ENCODE results near the gene GTF2H1. TPM values are rescaled to one million over a fixed set of nuclear protein-coding genes. Genes with fewer than 3 reads are reported as not detected.

The GTF2H1 gene
- total and polyA plus RNA-seq, 9 of the 15 experiments (the other 6 are each of a cell fraction or from before 2014, with no cell fraction given): 56.9 to 126 (median 92.1) TPM

DNA sequence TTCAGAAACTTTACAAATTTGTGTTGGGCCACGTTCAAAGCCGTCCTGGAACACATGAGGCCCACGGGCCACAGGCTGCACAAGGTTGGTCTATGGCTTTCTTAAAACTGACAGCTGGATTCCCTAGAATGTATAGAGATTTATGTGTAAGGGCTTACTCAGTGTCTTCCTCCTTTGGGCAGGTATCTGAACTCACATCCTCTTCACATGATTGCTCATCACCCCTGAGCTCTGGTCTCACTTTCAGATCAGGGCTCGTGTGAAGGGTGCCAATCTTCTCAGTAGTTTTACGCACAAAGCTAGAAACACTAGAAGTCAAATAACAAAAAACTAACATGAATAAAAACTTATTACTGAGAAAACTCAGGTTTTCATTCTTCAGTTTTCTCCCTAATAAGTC lies 27.5 kb upstream of the GTF2H1 start (continued):
- TF ChIP-seq, protein P1, sequence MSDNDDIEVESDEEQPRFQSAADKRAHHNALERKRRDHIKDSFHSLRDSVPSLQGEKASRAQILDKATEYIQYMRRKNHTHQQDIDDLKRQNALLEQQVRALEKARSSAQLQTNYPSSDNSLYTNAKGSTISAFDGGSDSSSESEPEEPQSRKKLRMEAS (CRISPR knock-in tag; IDR thresholded peaks at IDR 0.05): no peak
- no peak for TF ChIP-seq ZFP30 (CRISPR knock-in tag; IDR thresholded peaks at IDR 0.05; ENCODE audit: borderline replicate concordance)
- TF ChIP-seq ZNF76 (CRISPR knock-in tag; IDR thresholded peaks at IDR 0.05; ENCODE audit: borderline replicate concordance): no peak

DNA sequence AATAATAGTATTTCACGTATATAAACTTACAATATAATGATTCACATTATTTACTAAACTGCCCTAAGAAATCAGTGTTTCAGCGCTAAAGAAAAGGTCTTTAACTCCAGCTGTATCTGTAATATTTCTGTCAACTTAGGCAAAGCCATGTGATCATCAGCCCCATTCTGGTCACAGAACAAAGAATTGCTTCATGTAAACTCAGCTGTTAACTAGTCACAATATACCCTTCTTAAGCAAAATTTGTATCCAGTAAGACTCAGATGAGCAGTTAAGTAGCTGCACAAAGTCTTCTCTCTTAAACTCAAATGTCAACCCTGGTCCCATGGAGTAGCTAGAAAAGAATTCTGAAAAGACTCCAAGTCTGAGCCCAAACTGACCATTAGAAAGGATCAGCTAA lies 27.1 kb upstream of the GTF2H1 start:
- Histone ChIP-seq H3K9ac (ENCODE audit: insufficient read depth in 1 of 2, low read depth in 2 of 2, low read length in 2 of 2) (no peak overlapping the region), H3K9me3 (replicated peaks; ENCODE audit: control insufficient read depth, insufficient read depth, low read depth, low read length) (no peaks in the 10 kb centered on the region), H2AFZ (ENCODE audit: low read depth, low read length) (no peak overlapping the region), H3K36me3 (ENCODE audit: control insufficient read depth, insufficient read depth, low read length) (peaks cover 87% of the 10 kb centered on the region), H3K4me3 (no peak overlapping the region), H3K27ac (ENCODE audit: extremely low read depth, low read depth, low read length) (no peak overlapping the region), H4K20me1 (replicated peaks; ENCODE audit: control insufficient read depth, insufficient read depth, low read length) (no peaks in the 10 kb centered on the region), H3K79me2 (ENCODE audit: control insufficient read depth, insufficient read depth, low read length) (no peaks in the 10 kb centered on the region), H3K4me1 (replicated peaks in 1 of 2; ENCODE audit: control insufficient read depth in 2 of 2, insufficient read depth in 2 of 2, low read length in 2 of 2) (no peaks in the 10 kb centered on the region), H3K9me1 (ENCODE audit: control insufficient read depth, insufficient read depth, low read length) (no peaks in the 10 kb centered on the region), H3K4me2 (ENCODE audit: insufficient read depth, low read length) (no peak overlapping the region), H3K27me3 (ENCODE audit: control insufficient read depth in 2 of 2, insufficient read depth in 2 of 2, low read length in 2 of 2) (no peaks in the 10 kb centered on the region)
- no peak for TF ChIP-seq NCOA6 (IDR thresholded peaks at IDR 0.05)
- TF ChIP-seq EHMT2 (IDR thresholded peaks at IDR 0.05): no peak
- TF ChIP-seq PHF20 (IDR thresholded peaks at IDR 0.05; ENCODE audit: partially characterized antibody): no peak
- TF ChIP-seq POLR2B (IDR thresholded peaks at IDR 0.05; ENCODE audit: low read depth, partially characterized antibody): no peak
- no peak for TF ChIP-seq SAFB2 (IDR thresholded peaks at IDR 0.05; ENCODE audit: borderline replicate concordance, low read depth, low read length, severe bottlenecking)
- no peak for TF ChIP-seq ETV1 (tag; conservative IDR thresholded peaks at IDR 0.05; ENCODE audit: low read depth)
- TF ChIP-seq, protein P2, sequence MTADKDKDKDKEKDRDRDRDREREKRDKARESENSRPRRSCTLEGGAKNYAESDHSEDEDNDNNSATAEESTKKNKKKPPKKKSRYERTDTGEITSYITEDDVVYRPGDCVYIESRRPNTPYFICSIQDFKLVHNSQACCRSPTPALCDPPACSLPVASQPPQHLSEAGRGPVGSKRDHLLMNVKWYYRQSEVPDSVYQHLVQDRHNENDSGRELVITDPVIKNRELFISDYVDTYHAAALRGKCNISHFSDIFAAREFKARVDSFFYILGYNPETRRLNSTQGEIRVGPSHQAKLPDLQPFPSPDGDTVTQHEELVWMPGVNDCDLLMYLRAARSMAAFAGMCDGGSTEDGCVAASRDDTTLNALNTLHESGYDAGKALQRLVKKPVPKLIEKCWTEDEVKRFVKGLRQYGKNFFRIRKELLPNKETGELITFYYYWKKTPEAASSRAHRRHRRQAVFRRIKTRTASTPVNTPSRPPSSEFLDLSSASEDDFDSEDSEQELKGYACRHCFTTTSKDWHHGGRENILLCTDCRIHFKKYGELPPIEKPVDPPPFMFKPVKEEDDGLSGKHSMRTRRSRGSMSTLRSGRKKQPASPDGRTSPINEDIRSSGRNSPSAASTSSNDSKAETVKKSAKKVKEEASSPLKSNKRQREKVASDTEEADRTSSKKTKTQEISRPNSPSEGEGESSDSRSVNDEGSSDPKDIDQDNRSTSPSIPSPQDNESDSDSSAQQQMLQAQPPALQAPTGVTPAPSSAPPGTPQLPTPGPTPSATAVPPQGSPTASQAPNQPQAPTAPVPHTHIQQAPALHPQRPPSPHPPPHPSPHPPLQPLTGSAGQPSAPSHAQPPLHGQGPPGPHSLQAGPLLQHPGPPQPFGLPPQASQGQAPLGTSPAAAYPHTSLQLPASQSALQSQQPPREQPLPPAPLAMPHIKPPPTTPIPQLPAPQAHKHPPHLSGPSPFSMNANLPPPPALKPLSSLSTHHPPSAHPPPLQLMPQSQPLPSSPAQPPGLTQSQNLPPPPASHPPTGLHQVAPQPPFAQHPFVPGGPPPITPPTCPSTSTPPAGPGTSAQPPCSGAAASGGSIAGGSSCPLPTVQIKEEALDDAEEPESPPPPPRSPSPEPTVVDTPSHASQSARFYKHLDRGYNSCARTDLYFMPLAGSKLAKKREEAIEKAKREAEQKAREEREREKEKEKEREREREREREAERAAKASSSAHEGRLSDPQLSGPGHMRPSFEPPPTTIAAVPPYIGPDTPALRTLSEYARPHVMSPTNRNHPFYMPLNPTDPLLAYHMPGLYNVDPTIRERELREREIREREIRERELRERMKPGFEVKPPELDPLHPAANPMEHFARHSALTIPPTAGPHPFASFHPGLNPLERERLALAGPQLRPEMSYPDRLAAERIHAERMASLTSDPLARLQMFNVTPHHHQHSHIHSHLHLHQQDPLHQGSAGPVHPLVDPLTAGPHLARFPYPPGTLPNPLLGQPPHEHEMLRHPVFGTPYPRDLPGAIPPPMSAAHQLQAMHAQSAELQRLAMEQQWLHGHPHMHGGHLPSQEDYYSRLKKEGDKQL (CRISPR knock-in tag; IDR thresholded peaks at IDR 0.05; ENCODE audit: borderline replicate concordance): no peak
- TF ChIP-seq THRAP3 (IDR thresholded peaks at IDR 0.05; ENCODE audit: borderline replicate concordance): no peak
- no peak for TF ChIP-seq IFI16 (CRISPR knock-in tag; IDR thresholded peaks at IDR 0.05)
- DNase-seq (ENCODE audit: extremely low read depth in 1 of 4, low spot score in 3 of 4): no peak
- BruUV-seq (replicated peaks): no TSS peak
- WGBS (ENCODE audit: insufficient coverage, low coverage, missing lambda C conversion rate): 98% methylated on average over 2 of the region's 2 CpGs
- in situ Hi-C loops (cut with MboI) (no loop called here), intact Hi-C loops (cut with micrococcal nuclease) (no loop called here)
- ChIA-PET CTCF (ENCODE audit: low intra/inter-chr PET ratio) (no interaction called here), POLR2A (interaction anchor here (0.6 to 1.2 kb wide), 2 partner anchors 8 to 185 kb away, joined by 3 read pairs; no protein-coding TSS in a partner anchor)
- no peak for ATAC-seq
- no peak for FAIRE-seq

All from K562 (cell line).